ENCODE measurements around the gene NKPD1.

DNA sequence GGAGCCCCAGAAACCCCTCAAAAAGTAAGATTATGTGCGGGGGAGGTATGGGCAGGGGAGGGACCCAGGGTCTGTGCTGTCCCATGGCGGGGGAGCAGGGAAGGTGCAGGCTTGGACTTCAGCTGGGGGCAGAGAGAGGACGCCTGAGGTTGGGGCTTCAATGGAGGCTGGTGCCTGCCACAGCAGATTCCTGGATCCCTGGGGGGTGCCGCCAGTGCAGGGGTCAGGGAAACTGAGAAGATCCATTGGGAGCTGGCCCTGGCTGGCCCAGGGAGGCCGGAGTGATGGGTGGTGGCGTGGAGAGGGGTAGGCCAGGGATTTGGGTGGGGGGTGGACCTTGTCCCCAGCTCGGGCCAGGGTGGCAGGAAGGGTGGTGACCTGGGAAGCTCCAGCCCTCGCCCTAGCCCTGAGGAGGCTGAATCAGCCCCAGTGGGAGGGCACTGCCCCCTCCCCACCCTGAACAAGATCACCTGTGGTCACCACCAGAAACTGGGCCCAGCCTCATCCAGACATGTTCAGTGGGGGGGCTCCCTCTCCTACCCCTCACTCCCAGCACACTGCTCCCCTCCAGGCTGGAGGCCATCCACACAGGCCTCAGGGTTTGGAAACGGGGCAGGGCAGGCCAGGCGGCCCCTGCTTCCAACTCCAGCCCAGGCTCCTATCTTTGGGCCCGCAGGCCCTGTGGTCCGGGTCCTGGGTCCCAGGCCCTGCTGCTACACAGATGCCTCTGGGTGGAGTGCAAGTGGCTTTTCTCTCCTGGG is 1.4 kb downstream of the NKPD1 start:
- TF ChIP-seq EZH2phosphoT487 (IDR thresholded peaks at IDR 0.05; ENCODE audit: insufficient read depth, low read depth), result no peak
- no peak for TF ChIP-seq EZH2 (IDR thresholded peaks at IDR 0.05; ENCODE audit: insufficient read depth, poor library complexity, severe bottlenecking)

All from GM23248 (cell line).